Cardiac fibroblast (primary cell): ENCODE results near the gene PSKH1.

ENCODE experiments used
- DNase-seq, 2 donors: peaks; one replicate each; pipeline versions ENCODE4 v3.0.0 to v3.0.0-alpha.2; 2010; ENCODE audit warnings: low read depth in 2 of 2
- H3K4me3 ChIP-seq, 2 donors: replicated peaks in 1 of 2; 1 replicate in 1 of 2; 2 replicates in 1 of 2; pipeline ENCODE4 v1.5.1; 2011; ENCODE audit warnings: low read depth in 2 of 2, low read length in 2 of 2, mild to moderate bottlenecking in 2 of 2, moderate library complexity in 1 of 2
- TF ChIP-seq, protein P1 (sequence below): IDR thresholded peaks from one replicate; pipeline ENCODE4 v1.5.1; 2011; ENCODE audit warnings: low read depth, mild to moderate bottlenecking, low read length, inconsistent platforms

PSKH1 gene

GRCh38 chr16:67928561-67929364 is 35.7 kb downstream of the PSKH1 start:
- TF ChIP-seq, protein P1, sequence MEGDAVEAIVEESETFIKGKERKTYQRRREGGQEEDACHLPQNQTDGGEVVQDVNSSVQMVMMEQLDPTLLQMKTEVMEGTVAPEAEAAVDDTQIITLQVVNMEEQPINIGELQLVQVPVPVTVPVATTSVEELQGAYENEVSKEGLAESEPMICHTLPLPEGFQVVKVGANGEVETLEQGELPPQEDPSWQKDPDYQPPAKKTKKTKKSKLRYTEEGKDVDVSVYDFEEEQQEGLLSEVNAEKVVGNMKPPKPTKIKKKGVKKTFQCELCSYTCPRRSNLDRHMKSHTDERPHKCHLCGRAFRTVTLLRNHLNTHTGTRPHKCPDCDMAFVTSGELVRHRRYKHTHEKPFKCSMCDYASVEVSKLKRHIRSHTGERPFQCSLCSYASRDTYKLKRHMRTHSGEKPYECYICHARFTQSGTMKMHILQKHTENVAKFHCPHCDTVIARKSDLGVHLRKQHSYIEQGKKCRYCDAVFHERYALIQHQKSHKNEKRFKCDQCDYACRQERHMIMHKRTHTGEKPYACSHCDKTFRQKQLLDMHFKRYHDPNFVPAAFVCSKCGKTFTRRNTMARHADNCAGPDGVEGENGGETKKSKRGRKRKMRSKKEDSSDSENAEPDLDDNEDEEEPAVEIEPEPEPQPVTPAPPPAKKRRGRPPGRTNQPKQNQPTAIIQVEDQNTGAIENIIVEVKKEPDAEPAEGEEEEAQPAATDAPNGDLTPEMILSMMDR = peak; percentile 97
- no peak overlapping the region for H3K4me3 ChIP-seq
- DNase-seq = peak; percentile 65 to 69

DNA sequence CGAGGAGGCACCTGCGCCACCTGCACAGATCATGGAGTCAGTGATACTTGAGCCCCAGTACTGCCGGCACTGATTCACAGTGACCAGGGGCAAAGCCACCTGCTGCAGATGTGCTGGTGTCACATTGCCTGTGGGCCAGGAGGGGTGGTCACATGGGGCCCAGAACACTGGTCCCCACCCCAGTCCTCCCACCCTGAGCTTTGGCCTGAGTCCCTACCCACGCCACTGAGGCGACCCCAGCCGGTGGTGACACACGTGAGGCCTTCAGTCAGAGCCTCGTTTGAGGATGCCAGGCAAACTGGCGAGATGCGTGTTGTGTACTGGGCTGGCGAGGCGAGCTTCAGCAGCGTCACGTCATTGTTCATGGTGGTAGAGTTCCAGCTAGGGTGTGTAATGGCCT is 37.1 kb downstream of the PSKH1 start:
- DNase-seq = no peak
- TF ChIP-seq, protein P1 = no peak

DNA sequence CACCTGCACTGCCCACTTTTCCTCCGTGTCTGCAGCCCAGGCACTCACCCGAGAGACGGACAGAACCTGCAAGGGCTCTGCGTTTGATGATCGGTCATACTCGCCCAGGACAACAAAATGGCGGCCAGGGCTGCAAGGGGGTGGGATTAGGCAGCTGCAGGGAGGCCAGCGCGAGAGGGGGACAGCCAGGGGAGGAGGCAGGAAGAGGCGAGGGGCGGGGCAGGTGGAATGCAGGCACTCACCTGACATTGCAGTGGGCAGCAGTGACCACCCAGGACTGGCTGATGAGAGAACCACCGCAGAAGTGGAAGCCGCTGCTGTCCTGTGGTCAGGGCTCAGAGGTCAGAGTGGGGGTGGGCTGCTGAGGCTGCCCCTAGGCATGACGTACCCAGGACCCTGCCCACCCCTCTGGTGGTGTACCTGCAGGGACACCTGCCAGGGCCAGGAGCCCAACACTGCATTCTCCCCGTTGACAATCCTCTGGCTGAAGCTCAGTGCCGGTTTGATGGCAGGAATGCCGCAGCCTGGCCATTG is 37.7 kb downstream of the PSKH1 start:
- no peak overlapping the region for H3K4me3 ChIP-seq
- TF ChIP-seq, protein P1 = no peak
- no peak for DNase-seq

More for the DNA sequence above, 37.1 kb downstream of the PSKH1 start:
- H3K4me3 ChIP-seq = no peak overlapping the region

GRCh38 chr16:67931712-67932461 is 38.8 kb downstream of the PSKH1 start, which contains the start of gene CTRL:
Gene CTRL (minus strand): TSS chr16:67931862. CDS start chr16:67931852, 10 bp downstream.
- TF ChIP-seq, protein P1 = peak; percentile 27
- H3K4me3 ChIP-seq = no peak within 1 kb of the TSS
- no peak for DNase-seq

DNA sequence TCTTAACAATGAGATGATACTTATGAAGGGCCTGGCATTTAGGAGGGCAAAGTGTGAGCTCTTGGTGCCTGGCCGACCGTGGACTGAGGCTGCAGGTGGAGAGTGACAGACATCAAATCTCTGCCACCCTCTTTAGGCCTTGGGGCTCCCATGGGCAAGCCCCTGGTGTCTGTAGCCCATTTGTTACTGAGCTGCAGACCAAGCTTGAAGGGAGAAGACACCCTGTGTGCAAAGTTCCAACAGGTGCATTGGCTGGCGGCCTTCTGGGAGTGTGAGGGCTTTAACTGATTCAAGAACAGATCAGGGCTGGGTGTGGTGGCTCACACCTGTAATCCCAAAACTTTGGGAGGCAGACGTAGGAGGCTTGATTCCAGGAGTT is 39.4 kb downstream of the PSKH1 start:
- no peak overlapping the region for H3K4me3 ChIP-seq
- DNase-seq = no peak
- TF ChIP-seq, protein P1 = no peak

- no peak overlapping the region for H3K4me3 ChIP-seq
- TF ChIP-seq, protein P1 = no peak
- no peak for DNase-seq
Observed at GRCh38 chr16:67933805-67934204, 40.8 kb downstream of the PSKH1 start.
